Stimulated activated CD4-positive, alpha-beta T cell treated with anti-CD3 and anti-CD28 coated beads, TNF-alpha, amount 100 ng/mL, for 24 hours (primary cell): ENCODE measurements around the gene CYB561D2.

ENCODE experiments used
- DNase-seq, 3 experiments: peaks; one replicate each; pipeline ENCODE4 v3.0.0-alpha.2; 2020; ENCODE audit warnings: low read depth in 3 of 3

Gene CYB561D2

DNA sequence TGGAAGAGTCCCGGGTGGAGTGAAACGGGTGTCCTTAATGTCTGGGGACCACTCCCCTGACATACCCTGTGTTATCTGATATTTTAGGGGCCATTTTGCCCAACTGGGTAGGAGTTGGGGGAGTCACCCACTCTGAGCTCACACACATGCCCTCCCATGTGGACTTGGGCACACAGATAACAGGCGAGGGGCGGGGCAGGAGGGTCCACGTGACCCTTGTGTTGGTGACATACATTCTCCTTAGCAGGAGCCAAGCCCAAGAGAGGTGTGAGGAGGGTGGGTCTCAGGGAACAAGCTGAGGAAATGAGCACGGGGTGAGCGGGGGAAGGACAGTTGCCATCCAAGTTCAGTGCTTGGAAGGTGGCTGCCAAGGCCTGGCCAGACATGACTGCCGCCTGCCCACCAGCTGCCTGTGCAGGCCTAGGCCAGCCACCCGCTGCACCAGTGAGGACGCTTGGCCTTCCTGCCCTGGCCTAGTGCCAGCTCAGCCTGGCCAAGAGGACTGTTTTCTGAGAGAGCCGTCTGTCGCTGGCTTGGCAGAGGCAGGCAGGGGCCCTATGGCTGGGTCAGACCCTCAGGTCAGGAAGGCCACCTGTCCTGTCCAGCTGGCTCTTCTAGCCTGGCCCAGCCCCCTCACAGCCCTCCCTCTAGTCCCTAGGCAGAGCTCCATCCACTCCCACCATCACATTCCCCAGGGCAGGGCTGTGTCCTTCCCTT is 40.0 kb downstream of the CYB561D2 start:
- no peak for DNase-seq

DNA sequence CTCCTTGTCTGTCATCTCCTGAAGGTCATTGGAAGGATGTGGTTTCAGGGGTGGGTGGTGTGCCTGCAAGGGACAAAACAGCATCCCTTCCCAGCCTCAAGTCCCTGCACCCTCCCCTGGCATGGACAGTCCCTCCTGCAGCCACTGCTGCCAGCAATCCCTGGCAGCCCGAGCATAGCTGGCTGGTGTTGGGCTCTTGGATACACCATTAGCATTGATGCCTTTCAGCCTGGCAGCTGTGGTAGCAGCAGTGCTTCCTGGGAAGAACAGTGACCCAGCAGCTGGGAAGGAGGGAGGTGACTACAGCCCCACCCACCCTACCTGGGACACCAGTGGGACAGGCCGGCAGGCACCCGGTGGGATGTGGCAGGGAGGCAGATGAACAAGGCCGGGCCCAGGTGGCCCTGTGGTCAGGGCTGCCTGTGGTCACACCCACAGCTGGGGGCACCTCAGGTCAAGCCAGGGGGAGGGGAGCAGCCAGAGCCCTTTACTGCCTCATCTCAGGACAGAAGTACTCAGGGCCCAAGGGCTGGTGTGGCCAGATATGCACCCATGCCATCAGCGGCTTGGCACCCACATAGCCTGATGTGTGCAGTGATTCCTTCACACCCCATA is 41.5 kb downstream of the CYB561D2 start:
- no peak for DNase-seq

DNA sequence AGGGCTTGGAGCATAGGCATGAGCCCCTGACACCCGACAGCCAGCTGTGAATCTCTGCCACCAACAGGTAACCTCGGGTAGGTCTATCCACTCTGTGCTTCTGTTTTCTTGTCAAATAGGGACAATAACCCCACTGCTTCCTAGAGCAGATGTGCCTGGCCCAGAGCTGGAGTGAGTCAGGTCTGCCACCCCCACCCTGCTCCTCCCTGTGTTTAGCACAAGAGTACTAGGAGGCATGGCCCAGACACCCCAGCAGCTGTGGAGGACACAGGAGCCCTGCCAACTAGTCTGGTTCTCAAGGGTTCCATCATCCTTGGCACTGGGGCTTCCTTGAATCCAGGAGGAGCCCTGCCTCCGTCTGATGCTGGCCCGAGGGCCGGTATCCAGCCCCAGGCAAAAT is 42.4 kb downstream of the CYB561D2 start:
- no peak for DNase-seq

DNA sequence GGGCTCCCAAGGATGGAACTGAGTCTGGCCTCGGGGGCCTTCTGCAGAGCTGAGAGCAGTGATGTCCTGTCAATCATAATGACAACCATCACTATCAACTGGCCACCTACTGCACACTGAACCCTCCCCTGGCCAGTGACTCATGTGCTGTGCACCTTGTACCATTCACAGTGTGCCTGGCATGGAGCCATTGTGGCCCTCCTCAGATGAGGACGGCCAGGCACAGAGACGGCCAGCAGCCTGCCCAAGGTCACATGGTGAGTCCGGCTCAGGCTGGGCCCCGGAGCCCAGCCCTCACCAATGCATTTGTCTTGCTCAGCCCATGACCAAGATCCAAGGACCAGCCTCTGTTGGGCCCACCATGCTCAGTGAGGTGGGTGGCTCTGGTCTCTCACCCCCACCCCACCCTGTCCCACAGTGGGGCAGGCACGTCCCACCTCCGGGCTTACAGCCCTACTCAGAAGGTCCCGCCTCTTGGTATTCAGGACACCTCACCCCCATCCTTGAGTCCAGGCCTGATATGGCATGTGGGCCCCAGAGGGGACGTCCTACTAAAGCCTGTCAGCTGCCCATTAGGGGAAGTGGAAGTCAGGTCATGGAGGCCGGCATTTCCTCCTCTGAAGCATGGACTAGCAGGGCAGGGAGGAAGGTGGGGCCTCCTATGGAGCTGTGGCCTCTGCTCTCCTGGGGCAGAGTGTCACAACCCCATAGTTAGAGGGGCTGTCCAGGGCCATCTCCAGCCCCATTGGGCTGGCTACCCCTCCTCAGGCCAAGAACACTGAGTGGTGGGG is 44.6 kb downstream of the CYB561D2 start:
- no peak for DNase-seq

DNA sequence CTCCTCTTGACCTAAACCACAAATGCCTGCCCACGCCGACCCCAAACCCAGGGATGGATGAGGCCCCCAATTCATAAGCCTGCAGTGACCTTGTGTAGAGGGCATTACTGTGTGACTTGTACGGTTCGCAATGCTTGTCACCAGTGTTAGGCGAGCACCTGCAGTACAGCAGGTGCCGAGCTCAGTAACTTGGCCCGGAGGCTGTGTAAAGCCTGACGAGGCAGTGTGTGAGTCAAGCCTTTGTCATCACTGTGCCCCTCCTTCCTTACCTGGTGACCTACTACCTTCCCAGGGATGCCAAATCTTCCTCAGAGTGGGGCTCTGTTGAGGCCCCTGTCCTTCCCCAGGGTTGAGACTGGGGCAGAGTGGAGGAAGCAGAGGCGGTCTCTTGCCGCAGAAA is 45.8 kb downstream of the CYB561D2 start:
- no peak for DNase-seq

DNA sequence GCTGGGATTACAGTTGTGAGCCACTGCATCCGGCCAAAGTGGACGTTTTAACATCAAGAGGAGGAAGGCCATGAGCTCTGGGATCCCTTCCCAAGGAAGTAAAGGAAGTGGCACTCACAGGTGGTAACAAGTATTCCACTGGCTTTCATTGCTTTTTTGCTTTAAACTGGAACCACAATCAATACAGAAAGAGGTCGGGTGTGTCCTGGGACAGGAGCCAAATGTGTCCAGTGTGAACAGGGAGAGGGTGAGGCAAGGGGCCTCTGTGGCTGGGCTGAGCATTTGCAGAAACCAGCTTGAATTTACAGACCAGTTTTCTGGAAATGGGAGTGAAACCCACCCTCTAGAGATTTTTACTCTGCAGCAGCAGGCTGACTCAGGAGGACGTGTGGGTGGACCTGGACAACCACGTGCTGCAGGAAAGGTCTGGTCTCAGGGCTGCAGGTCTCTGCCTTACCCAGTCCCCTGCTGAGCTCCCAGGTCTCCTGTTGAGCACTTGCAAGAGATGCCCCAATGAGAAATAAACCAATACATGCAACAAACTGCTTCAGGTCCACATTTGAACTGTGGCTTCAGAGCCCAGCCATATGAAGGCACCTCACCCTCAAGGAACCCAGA is 51.4 kb downstream of the CYB561D2 start:
- no peak for DNase-seq
